GM18505 (cell line): ENCODE data around the gene SRPK2.
"Not testable (repeated sequence)": the region's sequence is repeated elsewhere in the genome, so short reads cannot be mapped to it uniquely, and the experiment has no call there.

Source experiments
- ATAC-seq: cut with Tn5 transposase; IDR thresholded peaks from one replicate; pipeline ENCODE4 v1.9.1; 2021; ENCODE audit not compliant: unreplicated experiment
- POLR2A ChIP-seq: IDR thresholded peaks from 4 replicates; pipeline ENCODE4 v1.6.1; 2011; ENCODE audit warnings: borderline replicate concordance; ENCODE audit not compliant: insufficient read depth, insufficient read length; ENCODE audit errors: extremely low read depth

Gene SRPK2

GRCh38 chr7:105388356-105389087 is at the start of gene SRPK2:
Gene SRPK2 (minus strand): TSS chr7:105388921.
- ATAC-seq = peak; percentile 70
- TF ChIP-seq POLR2A = peak; percentile 47

- no peak for TF ChIP-seq POLR2A
- no peak for ATAC-seq
Observed at GRCh38 chr7:105438254-105438653, 49.5 kb upstream of the SRPK2 start.

GRCh38 chr7:105437356-105437755 is 48.6 kb upstream of the SRPK2 start:
- ATAC-seq = not testable (repeated sequence)

- ATAC-seq = no peak
- TF ChIP-seq POLR2A = no peak
Observed at GRCh38 chr7:105429746-105430612, 41.3 kb upstream of the SRPK2 start.

GRCh38 chr7:105426606-105427146 is 38.0 kb upstream of the SRPK2 start:
- no peak for TF ChIP-seq POLR2A
- ATAC-seq = no peak

GRCh38 chr7:105423987-105424386 is 35.3 kb upstream of the SRPK2 start:
- no peak for ATAC-seq
- TF ChIP-seq POLR2A = no peak

GRCh38 chr7:105413887-105414437 is 25.2 kb upstream of the SRPK2 start:
- ATAC-seq = no peak
- no peak for TF ChIP-seq POLR2A

GRCh38 chr7:105410774-105411173 is 22.1 kb upstream of the SRPK2 start:
- ATAC-seq = not testable (repeated sequence)

GRCh38 chr7:105409775-105410174 is 21.1 kb upstream of the SRPK2 start:
- ATAC-seq = not testable (repeated sequence)

- ATAC-seq = no peak
- TF ChIP-seq POLR2A = no peak
Observed at GRCh38 chr7:105408791-105409410, 20.2 kb upstream of the SRPK2 start.

GRCh38 chr7:105403128-105403527 is 14.4 kb upstream of the SRPK2 start:
- TF ChIP-seq POLR2A = no peak
- ATAC-seq = no peak

- no peak for TF ChIP-seq POLR2A
- ATAC-seq = no peak
Observed at GRCh38 chr7:105402221-105403095, 13.7 kb upstream of the SRPK2 start.

- TF ChIP-seq POLR2A = no peak
- no peak for ATAC-seq
Observed at GRCh38 chr7:105399043-105399725, 10.5 kb upstream of the SRPK2 start.
